WTC11 (cell line): Measurements from ENCODE around the gene RFESD. TPM values are rescaled to one million over a fixed set of nuclear protein-coding genes. Genes with fewer than 3 reads are reported as not detected.

Source experiments
- ATAC-seq: fragments of 200-7000 bp; cut with Tn5 transposase; 2 replicates; pipeline ENCODE4 v1.10.0; 2021; ENCODE audit warnings: mild to moderate bottlenecking, moderate library complexity
- CTCF ChIA-PET: fragments of 300-600 bp; sonication (Branson Sonifier 250); formaldehyde crosslinking; loops from one replicate; lab custom pipeline; 2021; ENCODE audit warnings: antibody characterized with exemption; lab: Charles Lee
- POLR2A ChIA-PET: fragments of 350-600 bp; sonication (Branson Sonifier 250); formaldehyde crosslinking; loops from one replicate; lab custom pipeline; 2021; ENCODE audit warnings: antibody characterized with exemption; lab: Charles Lee
- DNase-seq: peaks from one replicate; pipeline ENCODE4 v3.0.0; 2021; ENCODE audit warnings: low spot score
- H3K27ac Mint-ChIP-seq: 2 replicates; pipeline ENCODE4 v1.8.0; 2021; ENCODE audit warnings: mixed read lengths
- H3K27me3 Mint-ChIP-seq: 2 replicates; pipeline ENCODE4 v1.8.0; 2021; ENCODE audit warnings: low read depth, mild to moderate bottlenecking, moderate library complexity, mixed read lengths
- H3K36me3 Mint-ChIP-seq: 2 replicates; pipeline ENCODE4 v1.8.0; 2021; ENCODE audit warnings: mixed read lengths
- H3K4me1 Mint-ChIP-seq: 2 replicates; pipeline ENCODE4 v1.8.0; 2022; ENCODE audit warnings: mixed read lengths
- H3K4me3 Mint-ChIP-seq: 2 replicates; pipeline ENCODE4 v1.8.0; 2021; ENCODE audit warnings: mild to moderate bottlenecking, moderate library complexity, mixed read lengths
- H3K9me3 Mint-ChIP-seq: 2 replicates; pipeline ENCODE4 v1.8.0; 2021; ENCODE audit warnings: mixed read lengths
- ATF1 ChIP-seq: sonication (generic); formaldehyde crosslinking; IDR thresholded peaks from 2 replicates; pipeline ENCODE4 v1.8.1; 2023; ENCODE audit warnings: mild to moderate bottlenecking, moderate library complexity, missing genetic modification reagents
- CREB1 ChIP-seq: sonication (generic); formaldehyde crosslinking; IDR thresholded peaks from 2 replicates; pipeline ENCODE4 v1.8.0; 2023; ENCODE audit warnings: mild to moderate bottlenecking, missing genetic modification reagents
- ESRRA ChIP-seq: sonication (generic); formaldehyde crosslinking; IDR thresholded peaks from 2 replicates; pipeline ENCODE4 v1.8.1; 2022; ENCODE audit warnings: mild to moderate bottlenecking, missing genetic modification reagents, borderline replicate concordance
- FOXJ3 ChIP-seq: sonication (generic); formaldehyde crosslinking; IDR thresholded peaks from 2 replicates; pipeline ENCODE4 v1.9.0; 2021; ENCODE audit warnings: missing genetic modification reagents, mild to moderate bottlenecking, borderline replicate concordance
- GTF2I ChIP-seq: fragments of 250-450 bp; sonication (Bioruptor Pico); conservative IDR thresholded peaks from 2 replicates; pipeline ENCODE4 v1.4.0; 2021; ENCODE audit warnings: mild to moderate bottlenecking
- RELA ChIP-seq: sonication (generic); formaldehyde crosslinking; IDR thresholded peaks from 2 replicates; pipeline ENCODE4 v1.8.1; 2022; ENCODE audit warnings: missing genetic modification reagents, mild to moderate bottlenecking, borderline replicate concordance
- RORB ChIP-seq: fragments of 250-450 bp; sonication (Bioruptor Pico); IDR thresholded peaks from 2 replicates; pipeline ENCODE4 v1.9.0; 2021; ENCODE audit warnings: mild to moderate bottlenecking
- ZNF138 ChIP-seq: sonication (generic); formaldehyde crosslinking; conservative IDR thresholded peaks from 2 replicates; pipeline ENCODE4 v1.8.1; 2022; ENCODE audit warnings: mild to moderate bottlenecking, moderate library complexity, missing genetic modification reagents
- ZNF232 ChIP-seq: sonication (generic); formaldehyde crosslinking; IDR thresholded peaks from 2 replicates; pipeline ENCODE4 v1.8.0; 2022; ENCODE audit warnings: mild to moderate bottlenecking, missing genetic modification reagents
- ZNF263 ChIP-seq: sonication (generic); formaldehyde crosslinking; IDR thresholded peaks from 2 replicates; pipeline ENCODE4 v1.8.1; 2022; ENCODE audit warnings: low read depth, mild to moderate bottlenecking, moderate library complexity, missing genetic modification reagents
- total RNA-seq: library from RNA; stranded (reverse); gene quantifications from 3 replicates; pipeline ENCODE4 v1.2.3, GENCODE V29; 2021
- TF ChIP-seq, protein P1 (sequence below): sonication (generic); formaldehyde crosslinking; IDR thresholded peaks from 2 replicates; pipeline ENCODE4 v1.8.1; 2022; ENCODE audit warnings: mild to moderate bottlenecking, missing genetic modification reagents, moderate library complexity, borderline replicate concordance
- TF ChIP-seq, protein P2 (sequence below): sonication (generic); formaldehyde crosslinking; IDR thresholded peaks from 2 replicates; pipeline ENCODE4 v1.8.1; 2023; ENCODE audit warnings: mild to moderate bottlenecking, missing genetic modification reagents, borderline replicate concordance
- TF ChIP-seq, protein P3 (sequence below): sonication (generic); formaldehyde crosslinking; IDR thresholded peaks from 2 replicates; pipeline ENCODE4 v1.8.1; 2022; ENCODE audit warnings: missing genetic modification reagents, borderline replicate concordance
- TF ChIP-seq, protein P4 (sequence below): fragments of 250-450 bp; sonication (Bioruptor Pico); IDR thresholded peaks from 2 replicates; pipeline ENCODE4 v1.9.0; 2021; ENCODE audit warnings: mild to moderate bottlenecking, borderline replicate concordance
- TF ChIP-seq, protein P5 (sequence below): sonication (generic); formaldehyde crosslinking; IDR thresholded peaks from 2 replicates; pipeline ENCODE4 v1.8.0; 2022; ENCODE audit warnings: mild to moderate bottlenecking, missing genetic modification reagents
- TF ChIP-seq, protein P6 (sequence below): sonication (generic); formaldehyde crosslinking; IDR thresholded peaks from 2 replicates; pipeline ENCODE4 v1.8.0; 2022; ENCODE audit warnings: mild to moderate bottlenecking, missing genetic modification reagents

Gene RFESD
- total RNA-seq, 1 experiment from 2014 or later: 5.7 TPM

DNA sequence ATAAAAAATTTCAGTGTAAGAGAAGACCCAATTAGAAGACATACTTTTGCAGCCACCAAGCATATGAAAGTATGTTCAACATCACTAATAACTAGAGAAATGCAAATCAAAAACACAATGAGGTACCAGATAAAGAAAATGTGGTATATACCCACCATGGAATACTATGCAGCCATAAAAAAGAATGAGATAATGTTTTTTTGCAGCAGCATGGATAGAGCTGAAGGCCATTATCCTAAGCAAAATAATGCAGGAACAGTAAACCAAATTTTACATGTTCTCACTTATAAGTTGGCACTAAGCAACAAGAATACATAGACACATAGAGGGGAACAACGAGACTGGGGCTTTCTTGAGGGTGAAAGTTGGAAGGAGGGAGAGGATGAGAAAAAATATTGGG lies 43.1 kb downstream of the RFESD start (continued):
- TF ChIP-seq, protein P1, sequence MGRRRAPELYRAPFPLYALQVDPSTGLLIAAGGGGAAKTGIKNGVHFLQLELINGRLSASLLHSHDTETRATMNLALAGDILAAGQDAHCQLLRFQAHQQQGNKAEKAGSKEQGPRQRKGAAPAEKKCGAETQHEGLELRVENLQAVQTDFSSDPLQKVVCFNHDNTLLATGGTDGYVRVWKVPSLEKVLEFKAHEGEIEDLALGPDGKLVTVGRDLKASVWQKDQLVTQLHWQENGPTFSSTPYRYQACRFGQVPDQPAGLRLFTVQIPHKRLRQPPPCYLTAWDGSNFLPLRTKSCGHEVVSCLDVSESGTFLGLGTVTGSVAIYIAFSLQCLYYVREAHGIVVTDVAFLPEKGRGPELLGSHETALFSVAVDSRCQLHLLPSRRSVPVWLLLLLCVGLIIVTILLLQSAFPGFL (CRISPR knock-in tag): no peak

DNA sequence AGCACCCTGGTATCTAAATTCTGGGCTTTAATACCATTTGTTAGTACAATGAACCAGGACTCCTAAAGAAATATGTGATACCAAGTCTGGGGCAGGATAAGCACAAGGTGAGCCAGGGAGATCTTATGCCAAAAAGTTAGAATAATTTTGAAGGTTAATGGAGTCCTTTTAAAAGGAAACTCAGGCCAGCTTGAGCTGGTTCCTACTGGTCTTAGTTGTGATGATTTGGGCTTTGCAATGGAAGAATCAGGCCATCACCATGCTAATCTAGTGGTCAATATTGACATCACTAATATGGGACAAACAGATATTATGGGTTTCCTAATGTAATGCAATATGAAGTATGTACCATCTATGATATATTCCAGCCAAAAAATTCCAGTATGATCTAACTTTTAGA lies 43.8 kb downstream of the RFESD start:
- Mint-ChIP-seq H3K4me1 (no peaks in the 10 kb centered on the region), H3K36me3 (no peaks in the 10 kb centered on the region), H3K27me3 (no peaks in the 10 kb centered on the region), H3K9me3 (peaks cover 16% of the 10 kb centered on the region), H3K27ac (no peak overlapping the region), H3K4me3 (no peak overlapping the region)
- POLR2A ChIA-PET: no interaction called here
- DNase-seq (no peak), ATAC-seq (no peak)
- TF ChIP-seq ESRRA (CRISPR knock-in tag) (no peak), GTF2I (CRISPR knock-in tag) (no peak), ATF1 (CRISPR knock-in tag) (no peak), ZNF263 (CRISPR knock-in tag) (no peak)
- CTCF ChIA-PET: no interaction called here

DNA sequence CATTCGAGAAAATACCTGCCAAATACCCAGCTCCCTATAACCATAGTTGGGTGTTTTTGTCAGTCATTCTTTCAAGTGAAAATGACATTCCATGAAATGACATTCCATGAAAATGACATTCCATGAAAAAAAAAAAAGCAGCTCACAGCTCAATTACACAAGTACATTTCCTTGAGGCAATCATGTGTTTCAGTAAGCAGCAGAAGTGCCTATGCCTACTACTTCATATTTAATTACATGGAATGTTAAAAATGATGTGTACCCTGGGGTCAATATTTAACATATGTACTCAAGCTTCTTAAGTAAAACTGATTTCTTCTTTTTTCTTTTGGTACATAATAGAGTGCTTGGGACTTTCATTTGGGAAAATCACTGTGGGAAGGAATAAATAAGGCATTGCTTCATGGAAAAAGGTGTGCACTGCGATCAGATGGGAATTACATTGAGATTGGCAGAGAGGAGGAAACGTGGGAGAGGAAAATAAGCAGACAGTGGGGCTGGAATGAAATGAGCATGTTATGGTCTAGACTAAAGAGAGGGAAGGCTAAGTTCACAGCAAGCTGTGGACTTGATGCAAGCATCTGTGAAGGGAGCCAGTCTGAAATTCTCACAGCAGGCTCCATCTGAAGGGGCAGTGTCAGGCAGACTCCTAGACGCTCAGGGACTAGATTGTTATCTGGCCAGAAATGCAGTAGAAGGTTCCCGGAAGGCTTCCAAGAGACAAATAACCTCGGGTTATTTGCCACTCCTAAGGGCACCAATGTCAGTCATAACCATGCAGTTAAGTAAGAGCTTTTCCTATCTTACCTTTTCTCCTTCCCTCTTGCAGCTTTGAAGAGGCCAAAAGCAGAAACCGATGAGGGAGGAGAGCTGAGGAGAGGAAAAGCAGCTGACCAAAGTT lies 51.5 kb downstream of the RFESD start:
- no peaks in the 10 kb centered on the region; the same call in 1 of the 2 replicates for H3K27me3 Mint-ChIP-seq

DNA sequence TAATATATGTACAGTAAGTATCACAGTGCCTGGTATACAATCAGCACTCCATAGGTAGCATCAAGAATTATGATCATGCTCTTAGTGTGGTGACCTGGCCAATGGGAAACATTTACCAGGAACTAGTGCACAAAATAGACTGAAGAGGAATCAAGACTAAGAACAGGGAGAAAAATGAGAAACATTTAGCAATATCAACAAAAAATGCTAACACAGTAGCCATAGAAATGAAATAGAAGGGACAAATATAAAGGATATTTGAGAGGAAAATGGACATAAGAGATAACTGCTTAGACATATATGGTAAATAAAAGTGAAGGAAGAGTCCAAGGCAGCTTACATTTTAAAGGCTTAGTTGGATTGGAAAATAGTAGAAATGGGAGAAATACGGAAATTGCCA lies 52.8 kb downstream of the RFESD start:
- Mint-ChIP-seq H3K36me3 (no peaks in the 10 kb centered on the region), H3K4me1 (no peaks in the 10 kb centered on the region), H3K9me3 (no peaks in the 10 kb centered on the region), H3K27ac (no peak overlapping the region), H3K27me3 (no peaks in the 10 kb centered on the region; the same call in 1 of the 2 replicates), H3K4me3 (no peak overlapping the region)
- ChIA-PET POLR2A (no interaction called here), CTCF (no interaction called here)
- ATAC-seq (no peak), DNase-seq (no peak)
- TF ChIP-seq, protein P2, sequence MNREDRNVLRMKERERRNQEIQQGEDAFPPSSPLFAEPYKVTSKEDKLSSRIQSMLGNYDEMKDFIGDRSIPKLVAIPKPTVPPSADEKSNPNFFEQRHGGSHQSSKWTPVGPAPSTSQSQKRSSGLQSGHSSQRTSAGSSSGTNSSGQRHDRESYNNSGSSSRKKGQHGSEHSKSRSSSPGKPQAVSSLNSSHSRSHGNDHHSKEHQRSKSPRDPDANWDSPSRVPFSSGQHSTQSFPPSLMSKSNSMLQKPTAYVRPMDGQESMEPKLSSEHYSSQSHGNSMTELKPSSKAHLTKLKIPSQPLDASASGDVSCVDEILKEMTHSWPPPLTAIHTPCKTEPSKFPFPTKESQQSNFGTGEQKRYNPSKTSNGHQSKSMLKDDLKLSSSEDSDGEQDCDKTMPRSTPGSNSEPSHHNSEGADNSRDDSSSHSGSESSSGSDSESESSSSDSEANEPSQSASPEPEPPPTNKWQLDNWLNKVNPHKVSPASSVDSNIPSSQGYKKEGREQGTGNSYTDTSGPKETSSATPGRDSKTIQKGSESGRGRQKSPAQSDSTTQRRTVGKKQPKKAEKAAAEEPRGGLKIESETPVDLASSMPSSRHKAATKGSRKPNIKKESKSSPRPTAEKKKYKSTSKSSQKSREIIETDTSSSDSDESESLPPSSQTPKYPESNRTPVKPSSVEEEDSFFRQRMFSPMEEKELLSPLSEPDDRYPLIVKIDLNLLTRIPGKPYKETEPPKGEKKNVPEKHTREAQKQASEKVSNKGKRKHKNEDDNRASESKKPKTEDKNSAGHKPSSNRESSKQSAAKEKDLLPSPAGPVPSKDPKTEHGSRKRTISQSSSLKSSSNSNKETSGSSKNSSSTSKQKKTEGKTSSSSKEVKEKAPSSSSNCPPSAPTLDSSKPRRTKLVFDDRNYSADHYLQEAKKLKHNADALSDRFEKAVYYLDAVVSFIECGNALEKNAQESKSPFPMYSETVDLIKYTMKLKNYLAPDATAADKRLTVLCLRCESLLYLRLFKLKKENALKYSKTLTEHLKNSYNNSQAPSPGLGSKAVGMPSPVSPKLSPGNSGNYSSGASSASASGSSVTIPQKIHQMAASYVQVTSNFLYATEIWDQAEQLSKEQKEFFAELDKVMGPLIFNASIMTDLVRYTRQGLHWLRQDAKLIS (CRISPR knock-in tag): no peak
- TF ChIP-seq RORB (CRISPR knock-in tag) (no peak), RELA (no peak), FOXJ3 (no peak), ZNF138 (CRISPR knock-in tag) (no peak), ZNF232 (CRISPR knock-in tag) (no peak), CREB1 (CRISPR knock-in tag) (no peak)
- TF ChIP-seq, protein P3, sequence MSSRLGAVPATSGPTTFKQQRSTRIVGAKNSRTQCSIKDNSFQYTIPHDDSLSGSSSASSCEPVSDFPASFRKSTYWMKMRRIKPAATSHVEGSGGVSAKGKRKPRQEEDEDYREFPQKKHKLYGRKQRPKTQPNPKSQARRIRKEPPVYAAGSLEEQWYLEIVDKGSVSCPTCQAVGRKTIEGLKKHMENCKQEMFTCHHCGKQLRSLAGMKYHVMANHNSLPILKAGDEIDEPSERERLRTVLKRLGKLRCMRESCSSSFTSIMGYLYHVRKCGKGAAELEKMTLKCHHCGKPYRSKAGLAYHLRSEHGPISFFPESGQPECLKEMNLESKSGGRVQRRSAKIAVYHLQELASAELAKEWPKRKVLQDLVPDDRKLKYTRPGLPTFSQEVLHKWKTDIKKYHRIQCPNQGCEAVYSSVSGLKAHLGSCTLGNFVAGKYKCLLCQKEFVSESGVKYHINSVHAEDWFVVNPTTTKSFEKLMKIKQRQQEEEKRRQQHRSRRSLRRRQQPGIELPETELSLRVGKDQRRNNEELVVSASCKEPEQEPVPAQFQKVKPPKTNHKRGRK: no peak
- TF ChIP-seq, protein P4, sequence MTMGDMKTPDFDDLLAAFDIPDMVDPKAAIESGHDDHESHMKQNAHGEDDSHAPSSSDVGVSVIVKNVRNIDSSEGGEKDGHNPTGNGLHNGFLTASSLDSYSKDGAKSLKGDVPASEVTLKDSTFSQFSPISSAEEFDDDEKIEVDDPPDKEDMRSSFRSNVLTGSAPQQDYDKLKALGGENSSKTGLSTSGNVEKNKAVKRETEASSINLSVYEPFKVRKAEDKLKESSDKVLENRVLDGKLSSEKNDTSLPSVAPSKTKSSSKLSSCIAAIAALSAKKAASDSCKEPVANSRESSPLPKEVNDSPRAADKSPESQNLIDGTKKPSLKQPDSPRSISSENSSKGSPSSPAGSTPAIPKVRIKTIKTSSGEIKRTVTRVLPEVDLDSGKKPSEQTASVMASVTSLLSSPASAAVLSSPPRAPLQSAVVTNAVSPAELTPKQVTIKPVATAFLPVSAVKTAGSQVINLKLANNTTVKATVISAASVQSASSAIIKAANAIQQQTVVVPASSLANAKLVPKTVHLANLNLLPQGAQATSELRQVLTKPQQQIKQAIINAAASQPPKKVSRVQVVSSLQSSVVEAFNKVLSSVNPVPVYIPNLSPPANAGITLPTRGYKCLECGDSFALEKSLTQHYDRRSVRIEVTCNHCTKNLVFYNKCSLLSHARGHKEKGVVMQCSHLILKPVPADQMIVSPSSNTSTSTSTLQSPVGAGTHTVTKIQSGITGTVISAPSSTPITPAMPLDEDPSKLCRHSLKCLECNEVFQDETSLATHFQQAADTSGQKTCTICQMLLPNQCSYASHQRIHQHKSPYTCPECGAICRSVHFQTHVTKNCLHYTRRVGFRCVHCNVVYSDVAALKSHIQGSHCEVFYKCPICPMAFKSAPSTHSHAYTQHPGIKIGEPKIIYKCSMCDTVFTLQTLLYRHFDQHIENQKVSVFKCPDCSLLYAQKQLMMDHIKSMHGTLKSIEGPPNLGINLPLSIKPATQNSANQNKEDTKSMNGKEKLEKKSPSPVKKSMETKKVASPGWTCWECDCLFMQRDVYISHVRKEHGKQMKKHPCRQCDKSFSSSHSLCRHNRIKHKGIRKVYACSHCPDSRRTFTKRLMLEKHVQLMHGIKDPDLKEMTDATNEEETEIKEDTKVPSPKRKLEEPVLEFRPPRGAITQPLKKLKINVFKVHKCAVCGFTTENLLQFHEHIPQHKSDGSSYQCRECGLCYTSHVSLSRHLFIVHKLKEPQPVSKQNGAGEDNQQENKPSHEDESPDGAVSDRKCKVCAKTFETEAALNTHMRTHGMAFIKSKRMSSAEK (CRISPR knock-in tag): no peak
- TF ChIP-seq, protein P5, sequence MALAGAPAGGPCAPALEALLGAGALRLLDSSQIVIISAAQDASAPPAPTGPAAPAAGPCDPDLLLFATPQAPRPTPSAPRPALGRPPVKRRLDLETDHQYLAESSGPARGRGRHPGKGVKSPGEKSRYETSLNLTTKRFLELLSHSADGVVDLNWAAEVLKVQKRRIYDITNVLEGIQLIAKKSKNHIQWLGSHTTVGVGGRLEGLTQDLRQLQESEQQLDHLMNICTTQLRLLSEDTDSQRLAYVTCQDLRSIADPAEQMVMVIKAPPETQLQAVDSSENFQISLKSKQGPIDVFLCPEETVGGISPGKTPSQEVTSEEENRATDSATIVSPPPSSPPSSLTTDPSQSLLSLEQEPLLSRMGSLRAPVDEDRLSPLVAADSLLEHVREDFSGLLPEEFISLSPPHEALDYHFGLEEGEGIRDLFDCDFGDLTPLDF (CRISPR knock-in tag): no peak

More for the DNA sequence above, 51.5 kb downstream of the RFESD start:
- no peaks in the 10 kb centered on the region for H3K9me3 Mint-ChIP-seq
- no peaks in the 10 kb centered on the region for H3K4me1 Mint-ChIP-seq
- no peak overlapping the region for H3K27ac Mint-ChIP-seq
- POLR2A ChIA-PET: no interaction called here
- no peak for TF ChIP-seq FOXJ3
- TF ChIP-seq, protein P6, sequence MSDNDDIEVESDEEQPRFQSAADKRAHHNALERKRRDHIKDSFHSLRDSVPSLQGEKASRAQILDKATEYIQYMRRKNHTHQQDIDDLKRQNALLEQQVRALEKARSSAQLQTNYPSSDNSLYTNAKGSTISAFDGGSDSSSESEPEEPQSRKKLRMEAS: no peak
- CTCF ChIA-PET: no interaction called here
- H3K36me3 Mint-ChIP-seq: no peaks in the 10 kb centered on the region
- peak; percentile 34; the same call in 1 of the 2 replicates for ATAC-seq
- DNase-seq: no peak
- H3K4me3 Mint-ChIP-seq: no peak overlapping the region
